ENCODE measurements around the gene VAPB. TPM values are rescaled to one million over a fixed set of nuclear protein-coding genes. Genes with fewer than 3 reads are reported as not detected.

The VAPB gene
- total RNA-seq, 1 experiment from 2014 or later: 82.4 TPM

DNA sequence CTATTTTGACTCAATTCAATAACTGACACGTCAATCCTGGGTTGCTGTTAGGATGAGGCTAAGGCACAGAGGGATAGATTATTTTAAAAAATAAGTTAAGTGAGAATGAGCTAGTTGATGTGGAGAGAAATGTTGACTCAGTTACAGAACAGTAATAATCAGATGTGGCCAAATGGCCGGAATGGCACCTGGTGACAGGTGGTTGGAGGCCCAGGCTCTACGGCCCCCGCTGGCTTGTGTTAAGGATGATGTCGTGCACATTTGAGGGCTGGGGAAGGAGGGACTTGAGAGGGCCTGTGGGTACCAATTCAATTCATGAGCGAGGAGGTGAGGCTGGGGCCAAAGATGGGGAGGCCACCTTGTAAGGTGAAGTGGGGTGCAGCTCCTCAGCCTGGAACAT is 94.4 kb downstream of the VAPB start:
- H3K4me1 Mint-ChIP-seq (ENCODE audit: low read depth, unreplicated experiment): no peaks in the 10 kb centered on the region
- peaks cover 57% of the 10 kb centered on the region for H3K27me3 Mint-ChIP-seq (ENCODE audit: unreplicated experiment)
- no peak for DNase-seq
- no peak overlapping the region for H3K4me3 Mint-ChIP-seq (ENCODE audit: low read depth, unreplicated experiment)
- H3K36me3 Mint-ChIP-seq (ENCODE audit: insufficient read depth, unreplicated experiment): no peaks in the 10 kb centered on the region
- BruUV-seq (replicated peaks): no TSS peak
- CTCF ChIA-PET: interaction anchor here (1.5 kb wide), 1 partner anchor 15 kb away, joined by 3 read pairs; no protein-coding TSS in a partner anchor
- no peak overlapping the region for H3K27ac Mint-ChIP-seq (ENCODE audit: unreplicated experiment)
- peaks cover 7% of the 10 kb centered on the region for H3K9me3 Mint-ChIP-seq (ENCODE audit: low read depth, unreplicated experiment)
- TF ChIP-seq, protein P1, sequence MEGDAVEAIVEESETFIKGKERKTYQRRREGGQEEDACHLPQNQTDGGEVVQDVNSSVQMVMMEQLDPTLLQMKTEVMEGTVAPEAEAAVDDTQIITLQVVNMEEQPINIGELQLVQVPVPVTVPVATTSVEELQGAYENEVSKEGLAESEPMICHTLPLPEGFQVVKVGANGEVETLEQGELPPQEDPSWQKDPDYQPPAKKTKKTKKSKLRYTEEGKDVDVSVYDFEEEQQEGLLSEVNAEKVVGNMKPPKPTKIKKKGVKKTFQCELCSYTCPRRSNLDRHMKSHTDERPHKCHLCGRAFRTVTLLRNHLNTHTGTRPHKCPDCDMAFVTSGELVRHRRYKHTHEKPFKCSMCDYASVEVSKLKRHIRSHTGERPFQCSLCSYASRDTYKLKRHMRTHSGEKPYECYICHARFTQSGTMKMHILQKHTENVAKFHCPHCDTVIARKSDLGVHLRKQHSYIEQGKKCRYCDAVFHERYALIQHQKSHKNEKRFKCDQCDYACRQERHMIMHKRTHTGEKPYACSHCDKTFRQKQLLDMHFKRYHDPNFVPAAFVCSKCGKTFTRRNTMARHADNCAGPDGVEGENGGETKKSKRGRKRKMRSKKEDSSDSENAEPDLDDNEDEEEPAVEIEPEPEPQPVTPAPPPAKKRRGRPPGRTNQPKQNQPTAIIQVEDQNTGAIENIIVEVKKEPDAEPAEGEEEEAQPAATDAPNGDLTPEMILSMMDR (IDR thresholded peaks at IDR 0.05; ENCODE audit: unreplicated experiment): no peak
- intact Hi-C loops (cut with micrococcal nuclease; ENCODE audit: unreplicated experiment): loop anchor here (5.0 kb wide), 1 partner anchor 164 kb away; no protein-coding TSS in a partner anchor

DNA sequence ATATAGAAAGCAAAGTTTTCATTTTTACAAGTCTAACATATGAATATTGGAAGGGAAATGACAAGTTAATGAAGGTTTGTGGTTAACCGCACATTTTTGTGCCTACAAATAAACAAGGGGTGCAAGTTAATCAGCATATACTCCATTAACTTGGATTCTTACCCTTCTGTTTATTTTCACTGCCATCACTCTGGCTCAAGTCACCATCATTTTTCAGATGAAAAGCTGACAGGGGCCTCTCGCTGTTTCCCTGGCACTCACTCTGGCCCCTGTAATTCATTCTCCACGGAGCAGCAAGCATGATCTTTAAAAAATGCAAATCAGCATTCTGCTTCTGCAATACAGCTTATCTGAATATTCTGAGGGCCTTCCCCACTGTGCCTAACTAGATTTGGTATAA is 96.4 kb downstream of the VAPB start:
- intact Hi-C loops (cut with micrococcal nuclease; ENCODE audit: unreplicated experiment): no loop called here
- no peak overlapping the region for H3K4me3 Mint-ChIP-seq (ENCODE audit: low read depth, unreplicated experiment)
- peaks cover 9% of the 10 kb centered on the region for H3K9me3 Mint-ChIP-seq (ENCODE audit: low read depth, unreplicated experiment)
- DNase-seq: no peak
- CTCF ChIA-PET: no interaction called here
- no peaks in the 10 kb centered on the region for H3K36me3 Mint-ChIP-seq (ENCODE audit: insufficient read depth, unreplicated experiment)
- H3K4me1 Mint-ChIP-seq (ENCODE audit: low read depth, unreplicated experiment): no peaks in the 10 kb centered on the region
- TF ChIP-seq, protein P1 (IDR thresholded peaks at IDR 0.05; ENCODE audit: unreplicated experiment): no peak
- no peak overlapping the region for H3K27ac Mint-ChIP-seq (ENCODE audit: unreplicated experiment)
- BruUV-seq (replicated peaks): no TSS peak
- peaks cover 70% of the 10 kb centered on the region for H3K27me3 Mint-ChIP-seq (ENCODE audit: unreplicated experiment)

- no peak overlapping the region for H3K4me3 Mint-ChIP-seq (ENCODE audit: low read depth, unreplicated experiment)
These were observed 97.2 kb downstream of the VAPB start for GRCh38 chr20:58486207-58486606.

GRCh38 chr20:58492074-58492718 is 103.2 kb downstream of the VAPB start:
- no TSS peak for BruUV-seq (replicated peaks)
- DNase-seq: no peak
- H3K9me3 Mint-ChIP-seq (ENCODE audit: low read depth, unreplicated experiment): peaks cover 4% of the 10 kb centered on the region
- intact Hi-C loops (cut with micrococcal nuclease; ENCODE audit: unreplicated experiment): no loop called here
- no peaks in the 10 kb centered on the region for H3K36me3 Mint-ChIP-seq (ENCODE audit: insufficient read depth, unreplicated experiment)
- no peak overlapping the region for H3K4me3 Mint-ChIP-seq (ENCODE audit: low read depth, unreplicated experiment)
- CTCF ChIA-PET: interaction anchor here (0.6 kb wide), 1 partner anchor 49 kb away, joined by 4 read pairs; no protein-coding TSS in a partner anchor
- no peak overlapping the region for H3K27ac Mint-ChIP-seq (ENCODE audit: unreplicated experiment)
- TF ChIP-seq, protein P1 (IDR thresholded peaks at IDR 0.05; ENCODE audit: unreplicated experiment): no peak
- no peaks in the 10 kb centered on the region for H3K4me1 Mint-ChIP-seq (ENCODE audit: low read depth, unreplicated experiment)
- peaks cover 53% of the 10 kb centered on the region for H3K27me3 Mint-ChIP-seq (ENCODE audit: unreplicated experiment)

More at GRCh38 chr20:58486207-58486606, 97.2 kb downstream of the VAPB start:
- Mint-ChIP-seq H3K27ac (ENCODE audit: unreplicated experiment) (no peak overlapping the region), H3K27me3 (ENCODE audit: unreplicated experiment) (peaks cover 78% of the 10 kb centered on the region), H3K4me1 (ENCODE audit: low read depth, unreplicated experiment) (no peaks in the 10 kb centered on the region), H3K36me3 (ENCODE audit: insufficient read depth, unreplicated experiment) (no peaks in the 10 kb centered on the region), H3K9me3 (ENCODE audit: low read depth, unreplicated experiment) (peaks cover 9% of the 10 kb centered on the region)
- BruUV-seq (replicated peaks): no TSS peak
- TF ChIP-seq, protein P1 (IDR thresholded peaks at IDR 0.05; ENCODE audit: unreplicated experiment): no peak
- DNase-seq: no peak
- CTCF ChIA-PET: no interaction called here
- intact Hi-C loops (cut with micrococcal nuclease; ENCODE audit: unreplicated experiment): no loop called here
